NB4 (cell line): ENCODE data around the gene SMIM1.

Experiments
- MYC ChIP-seq: IDR thresholded peaks from 2 replicates; pipeline ENCODE4 v1.6.1; 2011; ENCODE audit warnings: low read depth, low read length
- POLR2A ChIP-seq: IDR thresholded peaks from 2 replicates; pipeline ENCODE4 v1.6.1; 2011; ENCODE audit warnings: mild to moderate bottlenecking; ENCODE audit not compliant: insufficient read length; ENCODE audit errors: extremely low read depth
- TF ChIP-seq, protein P1 (sequence below): IDR thresholded peaks from 2 replicates; pipeline ENCODE4 v1.6.1; 2011; ENCODE audit warnings: low read depth, low read length
- TF ChIP-seq, protein P2 (sequence below): IDR thresholded peaks from one replicate; pipeline ENCODE4 v1.5.1; 2012; ENCODE audit warnings: low read depth, low read length

DNA sequence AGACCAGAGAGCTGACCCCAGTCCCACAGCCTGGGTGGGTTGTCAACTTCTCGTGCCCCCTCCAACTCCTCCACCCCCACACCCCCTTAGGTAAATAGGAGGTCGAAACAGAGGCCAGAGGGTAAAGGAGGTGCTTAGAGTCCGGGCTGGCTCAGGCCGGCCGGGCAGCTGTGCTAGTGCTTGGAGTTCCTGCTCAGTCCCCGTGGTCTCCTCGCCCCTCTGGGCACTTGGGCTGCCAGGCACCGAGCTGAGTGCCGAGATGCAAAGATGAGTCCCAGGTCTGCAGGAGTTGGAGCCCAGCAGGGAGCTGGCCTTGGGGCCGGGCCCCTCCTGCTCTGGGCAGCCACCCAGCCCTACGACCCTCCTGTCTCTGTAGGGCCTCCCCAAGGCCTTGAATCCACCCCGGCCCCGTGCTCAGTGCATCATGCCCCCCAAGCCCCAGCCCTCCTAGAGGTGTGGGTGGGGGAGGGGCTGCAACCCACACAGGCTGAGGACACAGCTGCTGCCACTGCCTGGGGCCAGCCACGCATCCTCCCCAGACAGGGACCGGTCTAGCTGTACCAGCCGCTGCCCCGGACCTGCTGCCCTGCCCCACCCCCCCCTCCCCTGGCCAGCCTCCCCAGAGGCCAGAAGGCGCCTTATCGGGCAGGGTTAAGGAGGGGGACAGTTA is 1.9 kb downstream of the SMIM1 start:
- TF ChIP-seq POLR2A: no peak
- TF ChIP-seq, protein P1, sequence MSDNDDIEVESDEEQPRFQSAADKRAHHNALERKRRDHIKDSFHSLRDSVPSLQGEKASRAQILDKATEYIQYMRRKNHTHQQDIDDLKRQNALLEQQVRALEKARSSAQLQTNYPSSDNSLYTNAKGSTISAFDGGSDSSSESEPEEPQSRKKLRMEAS: no peak
- TF ChIP-seq, protein P2, sequence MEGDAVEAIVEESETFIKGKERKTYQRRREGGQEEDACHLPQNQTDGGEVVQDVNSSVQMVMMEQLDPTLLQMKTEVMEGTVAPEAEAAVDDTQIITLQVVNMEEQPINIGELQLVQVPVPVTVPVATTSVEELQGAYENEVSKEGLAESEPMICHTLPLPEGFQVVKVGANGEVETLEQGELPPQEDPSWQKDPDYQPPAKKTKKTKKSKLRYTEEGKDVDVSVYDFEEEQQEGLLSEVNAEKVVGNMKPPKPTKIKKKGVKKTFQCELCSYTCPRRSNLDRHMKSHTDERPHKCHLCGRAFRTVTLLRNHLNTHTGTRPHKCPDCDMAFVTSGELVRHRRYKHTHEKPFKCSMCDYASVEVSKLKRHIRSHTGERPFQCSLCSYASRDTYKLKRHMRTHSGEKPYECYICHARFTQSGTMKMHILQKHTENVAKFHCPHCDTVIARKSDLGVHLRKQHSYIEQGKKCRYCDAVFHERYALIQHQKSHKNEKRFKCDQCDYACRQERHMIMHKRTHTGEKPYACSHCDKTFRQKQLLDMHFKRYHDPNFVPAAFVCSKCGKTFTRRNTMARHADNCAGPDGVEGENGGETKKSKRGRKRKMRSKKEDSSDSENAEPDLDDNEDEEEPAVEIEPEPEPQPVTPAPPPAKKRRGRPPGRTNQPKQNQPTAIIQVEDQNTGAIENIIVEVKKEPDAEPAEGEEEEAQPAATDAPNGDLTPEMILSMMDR: no peak
- TF ChIP-seq MYC: no peak
